A549 (cell line): ENCODE results near the gene CPPED1. TPM values are rescaled to one million over a fixed set of nuclear protein-coding genes. Genes with fewer than 3 reads are reported as not detected.
A peak's percentile ranks its signal among the peaks of the same experiment; 100 is the strongest.

Source experiments
- ATAC-seq, 2 experiments: fragments of 200-7000 bp in 1 of 2; fragments of >200 bp in 1 of 2; cut with Nextera tagmentation in 1 of 2; cut with Tn5 transposase in 1 of 2; 3 replicates each; pipeline versions ENCODE4 v1.8.0 to v1.9.1; 2018 to 2020; ENCODE audit warnings: mild to moderate bottlenecking in 1 of 2, moderate library complexity in 1 of 2
- CTCF ChIA-PET: fragments of 300-600 bp; sonication (Branson Sonifier 250); formaldehyde crosslinking; extraction: SDS; loops from one replicate; lab custom pipeline; 2021; ENCODE audit warnings: antibody characterized with exemption, inconsistent platforms; lab: Yijun Ruan, JAX
- POLR2A ChIA-PET: fragments of 350-600 bp; formaldehyde crosslinking; extraction: SDS; loops from one replicate; lab custom pipeline; 2021; ENCODE audit warnings: antibody characterized with exemption, inconsistent platforms; lab: Yijun Ruan, JAX
- DNase-seq, 2 experiments: peaks; one replicate each; pipeline versions ENCODE4 v3.0.0 to v3.0.0-alpha.2; 2011 to 2016; ENCODE audit warnings: low read depth in 1 of 2, low spot score in 1 of 2
- FAIRE-seq: peaks from 2 replicates; lab custom pipeline; 2011; peaks lifted over from hg19 to GRCh38; lab: Jason Lieb, UNC
- H3K27ac ChIP-seq, 2 experiments: fragments of >200 bp; sonication (Bioruptor Twin); formaldehyde crosslinking; 3 replicates each; pipeline ENCODE4 v1.5.1; 2016 to 2017
- H3K4me1 ChIP-seq: fragments of >200 bp; sonication (Bioruptor Twin); formaldehyde crosslinking; 3 replicates; pipeline ENCODE4 v1.6.1; 2016
- H3K4me2 ChIP-seq: fragments of >200 bp; sonication (Bioruptor Twin); formaldehyde crosslinking; 3 replicates; pipeline ENCODE4 v1.6.1; 2016
- H3K4me3 ChIP-seq: fragments of >200 bp; sonication (Bioruptor Twin); formaldehyde crosslinking; 3 replicates; pipeline ENCODE4 v1.5.1; 2016
- H3K9me3 ChIP-seq: fragments of >200 bp; sonication (Bioruptor Twin); formaldehyde crosslinking; 3 replicates; pipeline ENCODE4 v1.6.1; 2016
- BCL3 ChIP-seq: fragments of >200 bp; sonication (Bioruptor Twin); formaldehyde crosslinking; IDR thresholded peaks from 3 replicates; pipeline ENCODE4 v1.6.1; 2016
- E2F6 ChIP-seq: IDR thresholded peaks from 2 replicates; pipeline ENCODE4 v1.6.1; 2012; ENCODE audit warnings: low read depth, borderline replicate concordance
- EP300 ChIP-seq, 2 experiments: fragments of >200 bp; sonication (Bioruptor Twin); formaldehyde crosslinking; IDR thresholded peaks; 2 replicates in 1 of 2; 3 replicates in 1 of 2; pipeline ENCODE4 v1.6.1; 2016 to 2017
- FOSB ChIP-seq: fragments of 250-450 bp; sonication (Bioruptor Pico); IDR thresholded peaks from 2 replicates; pipeline ENCODE4 v1.5.0; 2020; ENCODE audit warnings: mild to moderate bottlenecking, moderate library complexity
- FOXS1 ChIP-seq: fragments of 250-450 bp; sonication (Bioruptor Pico); IDR thresholded peaks from 2 replicates; pipeline ENCODE4 v1.5.0; 2020; ENCODE audit warnings: mild to moderate bottlenecking, moderate library complexity
- HOXB13 ChIP-seq: fragments of 250-450 bp; sonication (Bioruptor Pico); IDR thresholded peaks from 2 replicates; pipeline ENCODE4 v1.5.0; 2020; ENCODE audit warnings: low read depth, mild to moderate bottlenecking, moderate library complexity
- KDM1A ChIP-seq: fragments of 200-600 bp; sonication (generic); IDR thresholded peaks from 2 replicates; pipeline ENCODE4 v1.6.1; 2016; ENCODE audit warnings: low read depth, mild to moderate bottlenecking
- KDM5A ChIP-seq: fragments of 200-600 bp; sonication (generic); IDR thresholded peaks from 2 replicates; pipeline ENCODE4 v1.6.1; 2016; ENCODE audit warnings: antibody characterized with exemption, mild to moderate bottlenecking
- MAX ChIP-seq: IDR thresholded peaks from 2 replicates; pipeline ENCODE4 v1.6.1; 2012
- MAZ ChIP-seq: fragments of 150-350 bp; IDR thresholded peaks from 2 replicates; pipeline ENCODE4 v1.6.1; 2014; ENCODE audit warnings: antibody characterized with exemption, low read depth, low read length, borderline replicate concordance
- MYC ChIP-seq: IDR thresholded peaks from 2 replicates; pipeline ENCODE4 v1.6.1; 2012; ENCODE audit warnings: mild to moderate bottlenecking, inconsistent platforms, low read length, improper control_type of control experiment, borderline replicate concordance
- PBX3 ChIP-seq: IDR thresholded peaks from 2 replicates; pipeline ENCODE4 v1.6.1; 2012
- PHF8 ChIP-seq: fragments of 200-600 bp; sonication (generic); IDR thresholded peaks from 2 replicates; pipeline ENCODE4 v1.6.1; 2016; ENCODE audit warnings: low read depth, mild to moderate bottlenecking, antibody characterized with exemption, moderate library complexity, borderline replicate concordance
- POLR2A ChIP-seq: IDR thresholded peaks from 2 replicates; pipeline ENCODE4 v1.6.1; 2012; ENCODE audit warnings: mild to moderate bottlenecking, low read length
- POLR2AphosphoS2 ChIP-seq: conservative IDR thresholded peaks from 2 replicates; pipeline ENCODE4 v1.6.1; 2012; ENCODE audit warnings: low read length, improper control_type of control experiment, inconsistent platforms
- REST ChIP-seq: fragments of 200-600 bp; sonication (generic); IDR thresholded peaks from 2 replicates; pipeline ENCODE4 v1.6.1; 2016; ENCODE audit warnings: antibody characterized with exemption, mild to moderate bottlenecking, moderate library complexity
- USF2 ChIP-seq: fragments of 450-650 bp; IDR thresholded peaks from 2 replicates; pipeline ENCODE4 v1.6.1; 2014; ENCODE audit warnings: antibody characterized with exemption
- ZC3H11A ChIP-seq: fragments of 450-650 bp; IDR thresholded peaks from 2 replicates; pipeline ENCODE4 v1.6.1; 2014; ENCODE audit warnings: antibody characterized with exemption, mild to moderate bottlenecking
- WGBS: methylation state at CpG from one replicate; pipeline ENCODE4 v1.1.6; 2017; ENCODE audit errors: missing lambda C conversion rate; 5-methylcytosine and 5-hydroxymethylcytosine counted together
- polyA plus RNA-seq, 4 experiments: library from polyadenylated mRNA; depleted of rRNA in 3 of 4; stranded (reverse); fragments of >200 nt; fragmentation: RNase III in 1 of 4; extraction: RNeasy Plus Mini Kit Qiagen cat#74134 plus additional on column Dnase treatment in 1 of 4; gene quantifications; 2 replicates in 3 of 4; 3 replicates in 1 of 4; pipeline ENCODE4 v1.2.3, GENCODE V29; 2011 to 2017

The CPPED1 gene
- polyA plus RNA-seq, 2 of the 4 experiments (the other 2 are of a cell fraction), result 16.1 to 30.5 TPM

GRCh38 chr16:12747261-12747660, 56.4 kb downstream of the CPPED1 start:
- ChIA-PET CTCF (no interaction called here), POLR2A (no interaction called here)
- peaks cover 20% of the 10 kb centered on the region for H3K9me3 ChIP-seq
- H3K27ac ChIP-seq, result no peak overlapping the region
- no peak overlapping the region for H3K4me3 ChIP-seq
- FAIRE-seq, result no peak
- 86% methylated on average over 2 of the region's 2 CpGs for WGBS
- no peak for DNase-seq
- H3K4me1 ChIP-seq, result no peaks in the 10 kb centered on the region
- no peak for ATAC-seq
- no peak overlapping the region for H3K4me2 ChIP-seq
- peak; percentile 85 for TF ChIP-seq ZC3H11A
- no peak for TF ChIP-seq MAX
- no peak for TF ChIP-seq PHF8

GRCh38 chr16:12744860-12745259, 58.8 kb downstream of the CPPED1 start:
- Histone ChIP-seq H3K4me2 (no peak overlapping the region), H3K4me3 (no peak overlapping the region), H3K27ac (no peak overlapping the region), H3K4me1 (no peaks in the 10 kb centered on the region), H3K9me3 (peaks cover 20% of the 10 kb centered on the region)
- ChIA-PET POLR2A (no interaction called here), CTCF (interaction anchor here (0.6 to 0.9 kb wide), 2 partner anchors 14 to 948 kb away, joined by 3 read pairs; no protein-coding TSS in a partner anchor)
- 72% methylated on average over 4 of the region's 4 CpGs for WGBS
- ATAC-seq (no peak), DNase-seq (no peak), FAIRE-seq (no peak)
- no peak for TF ChIP-seq FOSB (CRISPR knock-in tag)
- no peak for TF ChIP-seq E2F6
- TF ChIP-seq BCL3, result no peak
- TF ChIP-seq POLR2A, result no peak

- ChIA-PET POLR2A (no interaction called here), CTCF (interaction anchor here (0.6 kb wide), 1 partner anchor 280 kb away, joined by 3 read pairs; no protein-coding TSS in a partner anchor)
- FAIRE-seq, result no peak
- DNase-seq, result no peak
- TF ChIP-seq HOXB13 (no peak), EP300 (IDR thresholded peaks at IDR 0.05) (no peak), FOXS1 (CRISPR knock-in tag) (no peak), USF2 (no peak), POLR2AphosphoS2 (no peak), PBX3 (no peak), MYC (no peak)
- ATAC-seq, result no peak
- H3K4me1 ChIP-seq, result no peaks in the 10 kb centered on the region
- H3K27ac ChIP-seq, result no peak overlapping the region
- no peak overlapping the region for H3K4me3 ChIP-seq
- peaks cover 20% of the 10 kb centered on the region for H3K9me3 ChIP-seq
- 69% methylated on average over 4 of the region's 4 CpGs for WGBS
- no peak overlapping the region for H3K4me2 ChIP-seq
Observed at GRCh38 chr16:12742741-12743140, 60.9 kb downstream of the CPPED1 start.

GRCh38 chr16:12740986-12741610, 62.6 kb downstream of the CPPED1 start:
- no peak overlapping the region for H3K4me2 ChIP-seq
- ATAC-seq (no peak), DNase-seq (no peak), FAIRE-seq (no peak)
- no peak overlapping the region for H3K4me3 ChIP-seq
- H3K4me1 ChIP-seq, result no peaks in the 10 kb centered on the region
- no peak overlapping the region for H3K27ac ChIP-seq
- ChIA-PET CTCF (interaction anchor here (0.5 kb wide), 1 partner anchor 286 kb away, joined by 3 read pairs; no protein-coding TSS in a partner anchor), POLR2A (no interaction called here)
- peaks cover 20% of the 10 kb centered on the region for H3K9me3 ChIP-seq
- TF ChIP-seq KDM1A, result no peak
- no peak for TF ChIP-seq MAZ
- TF ChIP-seq KDM5A, result no peak
- no peak for TF ChIP-seq REST
- WGBS, result 83% methylated on average over 6 of the region's 6 CpGs
